GM06990 (cell line): ENCODE measurements around the gene VAPA.

Experiments
- DNase-seq: peaks from one replicate; pipeline ENCODE4 v3.0.0-alpha.2; 2011; ENCODE audit not compliant: insufficient read length; ENCODE audit errors: extremely low read depth
- H3K27me3 ChIP-seq: replicated peaks from 2 replicates; pipeline ENCODE4 v1.6.0; 2011; ENCODE audit warnings: low read length; ENCODE audit not compliant: control insufficient read depth, insufficient read depth
- H3K36me3 ChIP-seq: 2 replicates; pipeline ENCODE4 v1.5.1; 2011; ENCODE audit warnings: low read length; ENCODE audit not compliant: control insufficient read depth, insufficient read depth
- H3K4me3 ChIP-seq: replicated peaks from 2 replicates; pipeline ENCODE4 v1.5.1; 2011; ENCODE audit warnings: low read depth, mild to moderate bottlenecking, control low read depth, low read length
- CTCF ChIP-seq: IDR thresholded peaks from 2 replicates; pipeline ENCODE4 v1.5.1; 2011; ENCODE audit warnings: low read length, control low read depth, mild to moderate bottlenecking, inconsistent platforms; ENCODE audit not compliant: insufficient read depth, poor library complexity, severe bottlenecking

Gene VAPA

DNA sequence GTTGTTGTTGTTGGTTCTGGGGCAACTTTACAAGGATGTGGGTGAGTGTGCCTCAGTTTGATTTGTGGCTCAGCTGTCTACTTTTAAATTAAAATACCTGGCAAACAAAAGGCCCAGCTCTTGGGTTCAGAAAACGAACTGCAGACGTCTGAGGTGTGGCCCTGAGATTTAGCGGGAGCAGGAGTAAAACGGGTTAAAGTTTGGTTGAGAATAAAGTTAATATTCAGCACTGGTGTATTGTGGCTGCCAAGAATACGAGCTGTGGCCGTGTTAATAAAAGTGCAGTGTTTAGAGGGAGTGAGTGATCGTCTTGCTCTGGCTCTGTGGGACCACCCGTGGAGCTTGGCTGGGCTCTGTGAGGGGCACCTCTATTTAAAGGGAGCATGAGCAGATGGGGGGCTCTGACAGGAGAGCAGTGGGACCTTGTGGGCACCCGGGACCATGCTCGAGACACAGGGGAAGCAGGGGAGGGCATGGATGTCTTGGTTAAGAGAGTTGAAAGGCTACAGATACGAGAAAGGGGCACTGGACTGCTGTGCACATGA is 80.3 kb downstream of the VAPA start:
- DNase-seq: no peak
- Histone ChIP-seq H3K4me3 (no peak overlapping the region), H3K36me3 (no peaks in the 10 kb centered on the region), H3K27me3 (peaks cover 1% of the 10 kb centered on the region; the same call in 1 of the 2 replicates)
- TF ChIP-seq CTCF: no peak

DNA sequence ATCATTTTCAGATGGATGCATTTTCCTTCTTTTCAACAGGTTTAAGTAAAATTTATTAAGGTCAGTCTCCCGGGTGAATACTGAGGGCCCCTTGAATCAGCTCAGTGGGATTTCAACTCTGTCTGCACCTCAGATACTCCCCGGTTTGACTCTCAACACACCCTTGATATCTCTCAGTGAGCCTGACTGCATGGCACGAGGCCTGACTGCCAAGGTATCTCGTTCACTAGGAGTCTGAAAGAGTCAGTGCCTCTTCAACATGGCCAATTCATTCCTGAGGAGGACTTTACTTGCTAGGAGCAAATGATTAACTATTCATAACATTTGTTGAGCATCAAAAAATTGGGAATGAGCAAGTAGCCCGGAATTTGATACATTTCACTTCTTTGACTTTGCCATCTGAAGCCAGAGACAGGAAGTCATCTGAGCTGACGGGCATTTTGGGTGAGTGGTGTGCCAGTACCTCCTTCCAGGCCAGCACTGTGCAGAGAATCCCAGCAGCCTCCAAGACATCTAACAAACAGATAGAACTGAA is 81.0 kb downstream of the VAPA start:
- DNase-seq: no peak
- H3K4me3 ChIP-seq: no peak overlapping the region
- TF ChIP-seq CTCF: no peak
- no peaks in the 10 kb centered on the region for H3K36me3 ChIP-seq
- peaks cover 1% of the 10 kb centered on the region; the same call in 1 of the 2 replicates for H3K27me3 ChIP-seq

DNA sequence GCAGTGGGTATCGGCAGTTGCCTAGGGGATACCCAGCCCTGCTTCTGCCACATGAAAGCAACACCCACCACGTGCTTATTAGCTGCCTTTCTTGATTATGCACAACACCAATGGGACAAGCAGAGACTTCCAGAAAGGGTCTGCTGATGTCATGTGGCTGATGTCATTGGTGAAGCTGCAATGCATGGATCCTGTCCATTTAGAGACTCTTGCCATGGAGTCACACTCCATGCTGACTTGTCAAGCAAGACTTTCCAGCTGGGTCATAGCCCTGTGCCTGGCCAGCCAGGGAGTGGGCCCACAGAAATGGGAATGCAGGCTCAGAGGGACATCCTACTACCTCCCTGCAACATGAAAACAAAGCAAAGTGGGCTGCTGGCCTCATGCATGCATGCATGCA is 81.8 kb downstream of the VAPA start:
- H3K4me3 ChIP-seq: no peak overlapping the region
- H3K36me3 ChIP-seq: no peaks in the 10 kb centered on the region
- no peaks in the 10 kb centered on the region; the same call in 1 of the 2 replicates for H3K27me3 ChIP-seq
- no peak for TF ChIP-seq CTCF
- DNase-seq: no peak

DNA sequence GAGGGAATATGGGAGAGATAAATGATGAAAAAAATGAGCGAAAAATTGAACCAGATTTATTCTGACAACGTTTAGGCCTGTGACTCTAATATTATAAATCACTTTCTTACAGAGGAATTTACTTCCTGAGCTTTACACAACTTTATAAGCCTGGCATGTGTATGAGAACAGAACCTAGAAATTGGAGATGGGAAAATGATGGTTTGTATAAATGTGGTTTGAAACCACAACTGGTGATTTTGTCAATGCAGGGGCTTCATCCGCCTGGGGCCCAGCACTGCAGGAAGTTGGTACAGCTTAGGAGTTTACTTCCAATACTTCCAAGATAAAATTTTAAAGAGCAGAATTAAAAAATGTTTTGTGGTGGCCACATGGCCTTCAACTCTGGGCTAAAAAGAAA is 82.3 kb downstream of the VAPA start:
- no peak overlapping the region for H3K4me3 ChIP-seq
- no peak for TF ChIP-seq CTCF
- DNase-seq: no peak

GRCh38 chr18:9997711-9998110 is 83.9 kb downstream of the VAPA start:
- TF ChIP-seq CTCF: no peak
- H3K36me3 ChIP-seq: no peaks in the 10 kb centered on the region
- no peaks in the 10 kb centered on the region for H3K27me3 ChIP-seq
- no peak overlapping the region for H3K4me3 ChIP-seq
- DNase-seq: no peak

More for the DNA sequence above, 82.3 kb downstream of the VAPA start:
- Histone ChIP-seq H3K36me3 (no peaks in the 10 kb centered on the region), H3K27me3 (no peaks in the 10 kb centered on the region; the same call in 1 of the 2 replicates)

DNA sequence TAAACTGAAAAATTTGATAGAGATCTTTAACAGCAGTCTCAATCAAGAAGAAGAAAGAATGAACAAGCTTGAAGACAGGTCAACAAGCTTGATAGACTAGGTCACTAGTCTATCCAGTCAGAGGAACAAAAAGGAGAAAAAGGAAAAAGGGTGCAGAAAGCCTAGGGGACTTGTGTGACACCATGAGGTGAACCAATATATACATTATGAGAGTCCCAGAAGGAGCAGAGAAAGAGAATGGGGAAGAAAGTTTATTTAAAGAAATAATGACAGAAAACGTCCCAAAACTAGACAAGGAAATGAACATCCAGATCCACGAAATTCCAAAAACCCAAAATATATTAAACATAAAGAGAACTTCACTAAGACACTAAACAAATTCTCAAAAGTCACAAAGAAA is 84.5 kb downstream of the VAPA start:
- Histone ChIP-seq H3K36me3 (no peaks in the 10 kb centered on the region), H3K4me3 (no peak overlapping the region), H3K27me3 (no peaks in the 10 kb centered on the region)
- DNase-seq: no peak
- no peak for TF ChIP-seq CTCF
